Epithelial cell of esophagus (primary cell): ENCODE data around the gene PODXL2.

ENCODE experiments used
- DNase-seq: peaks from one replicate; pipeline ENCODE4 v3.0.0; 2010; ENCODE audit warnings: low read depth
- H3K4me3 ChIP-seq: 2 replicates; pipeline ENCODE4 v1.5.1; 2011; ENCODE audit warnings: mild to moderate bottlenecking, low read length, control low read depth
- CTCF ChIP-seq: IDR thresholded peaks from 2 replicates; pipeline ENCODE4 v1.5.1; 2011; ENCODE audit warnings: low read depth, mild to moderate bottlenecking, low read length, control low read depth, inconsistent platforms; ENCODE audit not compliant: insufficient read depth; ENCODE audit errors: missing control alignments

The PODXL2 gene

DNA sequence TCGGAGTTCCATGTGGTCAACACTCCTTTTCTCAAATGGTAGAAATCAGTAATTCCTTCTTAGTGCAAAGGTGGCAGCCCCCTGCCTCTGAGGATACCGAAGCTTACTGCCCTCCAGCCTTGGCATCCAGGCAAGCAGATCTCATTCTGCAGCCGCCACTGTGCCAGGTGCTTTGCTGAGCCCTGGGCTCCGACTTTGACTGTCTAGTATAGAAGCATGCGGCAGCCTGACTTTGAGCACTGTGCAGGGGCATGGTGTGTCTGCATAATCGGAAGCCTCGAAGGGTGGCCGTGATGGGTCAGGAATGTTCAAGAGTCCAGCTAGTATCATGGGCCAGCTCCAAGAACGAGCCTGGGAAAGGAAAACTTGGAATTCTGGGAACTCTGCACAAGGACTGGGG is 83.5 kb downstream of the PODXL2 start:
- no peak for DNase-seq
- H3K4me3 ChIP-seq = no peak overlapping the region
- no peak for TF ChIP-seq CTCF

GRCh38 chr3:127712881-127713771 is 84.1 kb downstream of the PODXL2 start:
- no peak for TF ChIP-seq CTCF
- no peak overlapping the region for H3K4me3 ChIP-seq
- no peak for DNase-seq

DNA sequence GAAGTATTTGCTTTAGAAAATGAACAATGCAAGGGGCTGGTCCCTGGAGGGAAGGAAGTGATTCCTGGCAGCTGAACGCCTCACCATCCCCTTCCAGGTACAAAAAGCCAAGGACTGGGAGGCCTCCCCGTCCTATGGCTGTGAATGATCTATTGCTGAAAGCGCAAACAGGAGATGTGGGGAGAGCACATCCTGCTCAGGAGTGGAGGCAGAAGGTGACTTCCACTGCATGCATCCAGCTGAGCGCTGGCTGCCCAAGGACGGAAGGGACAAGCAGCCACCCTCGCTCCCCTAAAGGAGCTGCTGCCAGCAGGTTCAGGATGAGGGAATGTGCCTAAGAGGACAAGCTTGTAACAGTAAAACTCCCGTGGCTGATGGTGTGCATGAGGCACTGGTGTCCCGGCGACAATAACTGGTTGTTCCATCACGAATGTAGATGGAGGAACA is 85.2 kb downstream of the PODXL2 start:
- no peak overlapping the region for H3K4me3 ChIP-seq
- no peak for DNase-seq
- no peak for TF ChIP-seq CTCF

- no peak overlapping the region for H3K4me3 ChIP-seq
- no peak for DNase-seq
- no peak for TF ChIP-seq CTCF
Observed at GRCh38 chr3:127714866-127715265, 85.9 kb downstream of the PODXL2 start.

DNA sequence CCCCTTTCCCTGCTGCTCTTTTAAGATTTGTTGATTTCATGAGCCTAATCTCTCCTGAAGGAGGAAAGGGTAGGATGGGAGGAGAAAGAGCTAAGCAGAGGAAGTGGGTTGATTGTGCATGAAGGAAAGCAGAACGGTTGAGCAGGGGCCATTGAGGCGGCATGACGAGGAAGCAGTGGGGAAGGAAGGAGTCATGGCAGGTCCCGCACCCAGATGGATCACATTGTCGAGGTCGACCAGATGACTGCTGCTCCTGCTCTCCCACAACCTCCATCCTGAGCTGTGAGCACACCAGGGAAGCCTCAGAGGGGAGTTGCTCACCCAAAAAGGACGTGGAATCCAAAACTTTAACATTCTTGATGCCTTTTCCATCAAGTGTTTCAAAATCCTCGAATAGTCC is 86.5 kb downstream of the PODXL2 start:
- no peak for DNase-seq
- TF ChIP-seq CTCF = no peak
- no peak overlapping the region for H3K4me3 ChIP-seq

DNA sequence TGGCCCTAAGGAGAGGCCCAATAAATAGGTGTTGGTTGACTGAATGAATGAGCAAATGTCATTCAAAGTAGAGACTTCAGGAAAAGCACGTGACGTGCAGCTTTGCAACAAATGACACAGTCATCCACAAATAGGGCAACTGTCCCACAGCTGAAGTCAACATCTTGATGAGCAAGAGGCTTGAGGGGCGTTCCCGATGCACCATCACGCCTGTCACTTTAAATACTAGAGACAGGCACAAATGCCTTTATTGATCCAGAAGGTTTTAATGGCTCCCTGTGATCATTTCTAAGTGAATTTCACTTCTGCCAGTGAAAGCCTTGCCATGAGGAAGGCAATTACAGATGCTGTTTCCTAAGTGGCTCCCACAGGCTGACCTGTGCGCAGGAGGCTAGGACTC is 87.4 kb downstream of the PODXL2 start:
- no peak for DNase-seq
- H3K4me3 ChIP-seq = no peak overlapping the region
- TF ChIP-seq CTCF = no peak
